GM12891 (cell line): ENCODE measurements around the gene BBS10.

Source experiments
- POLR2A ChIP-seq: IDR thresholded peaks from 2 replicates; pipeline ENCODE4 v1.6.1; 2011; ENCODE audit warnings: low read depth, low read length, control low read depth
- POLR2AphosphoS5 ChIP-seq: IDR thresholded peaks from 2 replicates; pipeline ENCODE4 v1.6.1; 2011; ENCODE audit warnings: low read depth, low read length, control low read depth
- TAF1 ChIP-seq: IDR thresholded peaks from 2 replicates; pipeline ENCODE4 v1.6.1; 2011; ENCODE audit warnings: low read depth, low read length, control low read depth

GRCh38 chr12:76310110-76310509 lies 38.1 kb downstream of the BBS10 start:
- TF ChIP-seq POLR2A: no peak
- TF ChIP-seq POLR2AphosphoS5: no peak
- no peak for TF ChIP-seq TAF1
